IMR-90 (cell line): ENCODE results near the gene MAG. TPM values are rescaled to one million over a fixed set of nuclear protein-coding genes. Genes with fewer than 3 reads are reported as not detected.
A peak's percentile ranks its signal among the peaks of the same experiment; 100 is the strongest.

Experiments used
- ATAC-seq: fragments of 200-7000 bp; cut with Tn5 transposase; 2 replicates; pipeline ENCODE4 v1.9.1; 2020; ENCODE audit warnings: low read depth, mild to moderate bottlenecking, moderate library complexity
- BruUV-seq: library from RNA; stranded (reverse); fragments of 400-500 nt; replicated peaks from 2 replicates; lab custom pipeline; 2021; lab: Mats Ljungman, UMichigan
- CTCF ChIA-PET: fragments of 300-600 bp; formaldehyde crosslinking; extraction: SDS; loops from one replicate; lab custom pipeline; 2021; ENCODE audit warnings: antibody characterized with exemption; lab: Yijun Ruan, JAX
- POLR2A ChIA-PET: fragments of 300-600 bp; sonication (Branson Sonifier 250); formaldehyde crosslinking; loops from one replicate; lab custom pipeline; 2022; ENCODE audit warnings: antibody characterized with exemption; ENCODE audit not compliant: unreplicated experiment; lab: Charles Lee
- DNase-seq: peaks from one replicate; pipeline ENCODE4 v3.0.0; 2013
- H2AFZ ChIP-seq: replicated peaks from 2 replicates; pipeline ENCODE3; 2013; ENCODE audit warnings: low read length, mild to moderate bottlenecking; ENCODE audit not compliant: poor library complexity
- H2AK5ac ChIP-seq: 2 replicates; pipeline ENCODE4 v1.6.1; 2013; ENCODE audit warnings: low read depth, low read length, inconsistent platforms
- H2AK9ac ChIP-seq: replicated peaks from 2 replicates; pipeline ENCODE3; 2013; ENCODE audit warnings: mild to moderate bottlenecking, low read depth, low read length, moderate library complexity; ENCODE audit not compliant: poor library complexity
- H2BK120ac ChIP-seq: 2 replicates; pipeline ENCODE4 v1.6.1; 2013; ENCODE audit warnings: low read depth, low read length, inconsistent platforms
- H2BK15ac ChIP-seq: 3 replicates; pipeline ENCODE4 v1.6.1; 2013; ENCODE audit warnings: low read depth, low read length, inconsistent platforms
- H2BK20ac ChIP-seq: 2 replicates; pipeline ENCODE4 v1.6.1; 2013; ENCODE audit warnings: low read depth, mild to moderate bottlenecking, inconsistent platforms, low read length, moderate library complexity
- H2BK5ac ChIP-seq: 2 replicates; pipeline ENCODE4 v1.6.1; 2013; ENCODE audit warnings: mild to moderate bottlenecking, low read depth, low read length, inconsistent platforms; ENCODE audit not compliant: poor library complexity, severe bottlenecking
- H3K14ac ChIP-seq: replicated peaks from 2 replicates; pipeline ENCODE4 v1.6.1; 2013; ENCODE audit warnings: low read depth, low read length, inconsistent platforms
- H3K18ac ChIP-seq: 2 replicates; pipeline ENCODE4 v1.6.1; 2013; ENCODE audit warnings: low read depth, low read length, control low read depth
- H3K23ac ChIP-seq: 2 replicates; pipeline ENCODE4 v1.6.1; 2013; ENCODE audit warnings: low read depth, low read length, inconsistent platforms
- H3K27ac ChIP-seq: 2 replicates; pipeline ENCODE4 v1.5.1; 2013; ENCODE audit warnings: mild to moderate bottlenecking, control low read depth, low read length; ENCODE audit not compliant: insufficient read depth
- H3K27me3 ChIP-seq: 2 replicates; pipeline ENCODE4 v1.6.1; 2013; ENCODE audit warnings: low read length; ENCODE audit not compliant: control insufficient read depth, insufficient read depth
- H3K36me3 ChIP-seq: 2 replicates; pipeline ENCODE4 v1.6.1; 2013; ENCODE audit warnings: low read length, mixed read lengths; ENCODE audit not compliant: control insufficient read depth, insufficient read depth
- H3K4ac ChIP-seq: 2 replicates; pipeline ENCODE4 v1.6.1; 2013; ENCODE audit warnings: low read depth, low read length, inconsistent platforms
- H3K4me1 ChIP-seq: 2 replicates; pipeline ENCODE4 v1.6.1; 2013; ENCODE audit warnings: low read length, mixed read lengths; ENCODE audit not compliant: control insufficient read depth, insufficient read depth
- H3K4me2 ChIP-seq: 2 replicates; pipeline ENCODE4 v1.6.1; 2013; ENCODE audit warnings: low read depth, mild to moderate bottlenecking, control low read depth, low read length, moderate library complexity
- H3K4me3 ChIP-seq: 2 replicates; pipeline ENCODE4 v1.5.1; 2013; ENCODE audit warnings: low read depth, mild to moderate bottlenecking, control low read depth, low read length, moderate library complexity; ENCODE audit not compliant: insufficient read depth
- H3K56ac ChIP-seq: 2 replicates; pipeline ENCODE4 v1.6.1; 2013; ENCODE audit warnings: low read length, inconsistent platforms; ENCODE audit not compliant: insufficient read depth; ENCODE audit errors: extremely low read depth
- H3K79me1 ChIP-seq, 2 experiments: 2 replicates each; pipeline ENCODE4 v1.6.1; 2013; ENCODE audit warnings: low read length in 2 of 2, inconsistent platforms in 1 of 2, low read depth in 1 of 2
- H3K9ac ChIP-seq: 2 replicates; pipeline ENCODE4 v1.6.1; 2013; ENCODE audit warnings: low read depth, low read length, control low read depth
- H3K9me1 ChIP-seq: 2 replicates; pipeline ENCODE4 v1.6.1; 2013; ENCODE audit warnings: low read length, inconsistent platforms; ENCODE audit not compliant: insufficient read depth
- H3K9me3 ChIP-seq: 2 replicates; pipeline ENCODE4 v1.6.1; 2013; ENCODE audit warnings: low read length; ENCODE audit not compliant: control insufficient read depth, insufficient read depth
- H4K20me1 ChIP-seq: 2 replicates; pipeline ENCODE4 v1.6.1; 2013; ENCODE audit warnings: low read length, inconsistent platforms; ENCODE audit not compliant: insufficient read depth
- H4K5ac ChIP-seq: 2 replicates; pipeline ENCODE4 v1.6.1; 2013; ENCODE audit warnings: mild to moderate bottlenecking, low read depth, low read length, control low read depth
- H4K8ac ChIP-seq, 2 experiments: 2 replicates each; pipeline ENCODE4 v1.6.1; 2013; ENCODE audit warnings: low read depth in 2 of 2, low read length in 2 of 2, control low read depth in 1 of 2, inconsistent platforms in 1 of 2
- H4K91ac ChIP-seq: 2 replicates; pipeline ENCODE4 v1.6.1; 2013; ENCODE audit warnings: low read depth, low read length, inconsistent platforms; ENCODE audit not compliant: insufficient read depth
- BHLHE40 ChIP-seq: fragments of 150-350 bp; IDR thresholded peaks from 2 replicates; pipeline ENCODE4 v1.6.1; 2016; ENCODE audit warnings: mild to moderate bottlenecking, low read depth, low read length
- CHD1 ChIP-seq: IDR thresholded peaks from 2 replicates; pipeline ENCODE4 v1.6.1; 2012; ENCODE audit warnings: low read depth, low read length, improper control_type of control experiment
- MAFK ChIP-seq: IDR thresholded peaks from 2 replicates; pipeline ENCODE4 v1.6.1; 2012; ENCODE audit warnings: low read depth, low read length, improper control_type of control experiment
- MXI1 ChIP-seq: IDR thresholded peaks from 2 replicates; pipeline ENCODE4 v1.6.1; 2012; ENCODE audit warnings: low read depth, mild to moderate bottlenecking, low read length, moderate library complexity, borderline replicate concordance
- NFE2L2 ChIP-seq: fragments of 150-350 bp; IDR thresholded peaks from 2 replicates; pipeline ENCODE4 v1.6.1; 2016; ENCODE audit warnings: low read depth, mild to moderate bottlenecking, low read length
- RCOR1 ChIP-seq: IDR thresholded peaks from 2 replicates; pipeline ENCODE4 v1.6.1; 2012; ENCODE audit warnings: mild to moderate bottlenecking, low read length, improper control_type of control experiment; ENCODE audit not compliant: insufficient replicate concordance
- RFX5 ChIP-seq: IDR thresholded peaks from 2 replicates; pipeline ENCODE4 v1.8.0; 2012; ENCODE audit warnings: low read depth, mild to moderate bottlenecking, low read length, moderate library complexity
- WGBS, 2 experiments: methylation state at CpG; one replicate each; pipeline versions ENCODE4 v1.1.5 to v1.1.7; 2013; ENCODE audit warnings: missing lambda C conversion rate in 2 of 2; ENCODE audit not compliant: insufficient read length in 1 of 2; ENCODE audit errors: extremely low coverage in 2 of 2; 5-methylcytosine and 5-hydroxymethylcytosine counted together
- dilution Hi-C: fragments of 300-500 bp; cut with HindIII; formaldehyde crosslinking; loops from one replicate; pipeline ENCODE4 v1.14.3; 2018; ENCODE audit warnings: low sequenced_read_pairs; ENCODE audit not compliant: unreplicated experiment
- in situ Hi-C: fragments of 300-500 bp; cut with MboI; formaldehyde crosslinking; loops from 3 replicates; pipeline ENCODE4 v1.14.3; 2019; ENCODE audit warnings: low sequenced_read_pairs, inconsistent platforms, mixed read lengths
- intact Hi-C: fragments of 100-400 bp; cut with micrococcal nuclease; formaldehyde crosslinking; loops from 2 replicates; pipeline ENCODE4 v1.10.0; 2022
- polyA plus RNA-seq, 3 experiments: library from polyadenylated mRNA; depleted of rRNA; stranded (reverse); fragments of >200 nt; gene quantifications; 2 replicates each; pipeline ENCODE4 v1.2.3, GENCODE V29; 2012; ENCODE audit warnings: low replicate concordance in 1 of 3
- total RNA-seq: library from RNA; depleted of rRNA; stranded (reverse); fragments of >200 nt; gene quantifications from 2 replicates; pipeline ENCODE4 v1.2.3, GENCODE V29; 2012

MAG gene
- total and polyA plus RNA-seq, 2 of the 4 experiments (the other 2 are of a cell fraction): not detected

- Histone ChIP-seq H2AK9ac (peak within 1 kb of the TSS; percentile 50), H2AFZ (no peak within 1 kb of the TSS), H4K8ac (no peak within 1 kb of the TSS), H3K18ac (no peak within 1 kb of the TSS), H3K27me3 (peaks cover 13% of the 10 kb centered on the region), H2BK15ac (no peak within 1 kb of the TSS), H3K9me3 (no peaks in the 10 kb centered on the region), H3K14ac (no peak within 1 kb of the TSS), H4K5ac (no peak within 1 kb of the TSS), H3K79me1 (no peaks in the 10 kb centered on the region), H3K9ac (no peak within 1 kb of the TSS), H3K9me1 (no peaks in the 10 kb centered on the region), H2BK120ac (no peak within 1 kb of the TSS), H2AK5ac (no peak within 1 kb of the TSS), H4K20me1 (no peaks in the 10 kb centered on the region), H3K23ac (no peak within 1 kb of the TSS), H3K4ac (no peak within 1 kb of the TSS), H3K4me1 (no peaks in the 10 kb centered on the region), H2BK5ac (no peak within 1 kb of the TSS), H3K27ac (no peak within 1 kb of the TSS), H4K91ac (no peak within 1 kb of the TSS), H3K4me2 (no peak within 1 kb of the TSS), H3K36me3 (no peaks in the 10 kb centered on the region), H3K4me3 (no peak within 1 kb of the TSS), H3K56ac (no peak within 1 kb of the TSS), H2BK20ac (no peak within 1 kb of the TSS)
- no CpG with 5 or more reads among the region's 12 CpGs for WGBS, 2 experiments
- DNase-seq: no peak
- no TSS peak for BruUV-seq
- intact Hi-C loops: no loop called here
- no peak for ATAC-seq
- ChIA-PET POLR2A (no interaction called here), CTCF (no interaction called here)
- TF ChIP-seq MAFK (no peak), RFX5 (no peak), BHLHE40 (no peak), MXI1 (no peak), NFE2L2 (no peak), CHD1 (no peak), RCOR1 (no peak)
- in situ Hi-C loops: loop anchor here (25.0 kb wide), 1 partner anchor 258 kb away; the partner anchor contains the start of gene PMIS2
- dilution Hi-C loops: no loop called here
Measured at GRCh38 chr19:35328851-35329285, 36.9 kb downstream of the MAG start, which contains the start of gene CD22. Gene CD22 (plus strand): TSS chr19:35329187. CDS start chr19:35332041, 2,854 bp downstream.
